GM06990 (cell line): ENCODE results near the gene IL1RAP.

ENCODE experiments used
- DNase-seq: peaks from one replicate; pipeline ENCODE4 v3.0.0-alpha.2; 2011; ENCODE audit not compliant: insufficient read length; ENCODE audit errors: extremely low read depth
- H3K27me3 ChIP-seq: replicated peaks from 2 replicates; pipeline ENCODE4 v1.6.0; 2011; ENCODE audit warnings: low read length; ENCODE audit not compliant: control insufficient read depth, insufficient read depth
- H3K36me3 ChIP-seq: 2 replicates; pipeline ENCODE4 v1.5.1; 2011; ENCODE audit warnings: low read length; ENCODE audit not compliant: control insufficient read depth, insufficient read depth
- H3K4me3 ChIP-seq: replicated peaks from 2 replicates; pipeline ENCODE4 v1.5.1; 2011; ENCODE audit warnings: low read depth, mild to moderate bottlenecking, control low read depth, low read length
- TF ChIP-seq, protein P1 (sequence below): IDR thresholded peaks from 2 replicates; pipeline ENCODE4 v1.5.1; 2011; ENCODE audit warnings: low read length, control low read depth, mild to moderate bottlenecking, inconsistent platforms; ENCODE audit not compliant: insufficient read depth, poor library complexity, severe bottlenecking

The IL1RAP gene

DNA sequence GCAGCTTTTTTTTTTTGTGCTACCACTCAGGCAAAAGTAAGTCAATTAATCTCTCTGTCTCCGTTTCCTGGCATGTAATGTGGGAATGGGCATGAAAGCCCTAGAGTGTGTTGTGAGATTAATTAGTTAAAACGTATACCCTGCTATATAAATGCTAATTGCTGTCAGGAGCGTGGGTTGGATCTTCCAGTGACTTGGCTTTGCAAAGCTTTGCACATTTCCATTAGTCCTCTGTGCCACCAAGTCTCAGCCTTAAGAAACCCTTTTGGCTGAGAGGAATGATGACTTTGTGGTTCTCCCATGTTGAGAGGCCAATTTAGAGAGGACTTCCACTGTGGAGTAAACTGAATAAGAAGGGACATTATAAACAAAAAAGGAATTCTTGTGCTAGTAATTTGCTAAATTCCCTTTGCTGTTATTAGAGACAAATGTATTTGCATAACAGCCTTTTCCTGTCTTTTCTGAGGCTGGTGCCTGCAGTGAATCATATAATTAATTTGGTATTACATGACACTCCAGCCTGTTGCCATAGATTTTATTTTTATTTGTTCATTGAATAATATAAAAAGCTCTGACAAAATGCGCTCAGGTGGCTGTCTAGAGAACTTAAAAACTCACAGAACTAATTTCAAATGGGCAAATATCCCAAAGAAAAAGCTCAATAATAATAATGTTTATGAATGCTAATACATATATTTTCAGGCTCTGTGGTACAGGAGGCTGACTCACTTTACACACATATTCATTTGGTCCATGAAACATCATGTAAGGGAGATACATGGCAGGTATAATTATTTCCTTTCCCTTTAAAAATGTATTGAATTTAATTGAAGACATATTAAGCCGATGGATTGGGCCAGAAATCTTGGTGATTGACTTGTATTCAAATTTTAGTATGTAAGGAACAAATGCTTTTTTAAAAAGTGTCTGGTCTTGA, 82.7 kb downstream of the IL1RAP start:
- Histone ChIP-seq H3K36me3 (no peaks in the 10 kb centered on the region), H3K4me3 (no peak overlapping the region), H3K27me3 (no peaks in the 10 kb centered on the region)
- no peak for DNase-seq
- TF ChIP-seq, protein P1, sequence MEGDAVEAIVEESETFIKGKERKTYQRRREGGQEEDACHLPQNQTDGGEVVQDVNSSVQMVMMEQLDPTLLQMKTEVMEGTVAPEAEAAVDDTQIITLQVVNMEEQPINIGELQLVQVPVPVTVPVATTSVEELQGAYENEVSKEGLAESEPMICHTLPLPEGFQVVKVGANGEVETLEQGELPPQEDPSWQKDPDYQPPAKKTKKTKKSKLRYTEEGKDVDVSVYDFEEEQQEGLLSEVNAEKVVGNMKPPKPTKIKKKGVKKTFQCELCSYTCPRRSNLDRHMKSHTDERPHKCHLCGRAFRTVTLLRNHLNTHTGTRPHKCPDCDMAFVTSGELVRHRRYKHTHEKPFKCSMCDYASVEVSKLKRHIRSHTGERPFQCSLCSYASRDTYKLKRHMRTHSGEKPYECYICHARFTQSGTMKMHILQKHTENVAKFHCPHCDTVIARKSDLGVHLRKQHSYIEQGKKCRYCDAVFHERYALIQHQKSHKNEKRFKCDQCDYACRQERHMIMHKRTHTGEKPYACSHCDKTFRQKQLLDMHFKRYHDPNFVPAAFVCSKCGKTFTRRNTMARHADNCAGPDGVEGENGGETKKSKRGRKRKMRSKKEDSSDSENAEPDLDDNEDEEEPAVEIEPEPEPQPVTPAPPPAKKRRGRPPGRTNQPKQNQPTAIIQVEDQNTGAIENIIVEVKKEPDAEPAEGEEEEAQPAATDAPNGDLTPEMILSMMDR: no peak

DNA sequence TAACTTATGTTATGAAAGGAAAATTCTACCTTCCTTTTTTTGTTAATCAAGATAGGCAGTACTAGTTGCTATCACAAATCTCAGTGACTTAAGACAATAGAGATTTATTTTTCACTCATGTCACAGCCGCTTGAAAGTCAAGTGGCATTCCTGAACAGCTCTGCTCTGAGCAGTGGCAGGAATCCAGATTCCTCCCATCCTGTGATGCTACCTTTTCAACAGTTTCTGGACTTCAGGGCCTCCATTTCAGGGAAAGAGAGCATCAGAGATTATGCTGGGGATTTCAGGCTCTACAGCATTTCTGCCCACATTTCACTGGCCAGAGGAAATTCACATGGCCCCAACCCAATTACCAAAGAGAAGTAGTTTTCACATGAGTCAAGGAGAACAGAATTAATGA, 83.4 kb downstream of the IL1RAP start:
- TF ChIP-seq, protein P1: no peak
- H3K36me3 ChIP-seq: no peaks in the 10 kb centered on the region
- no peak overlapping the region for H3K4me3 ChIP-seq
- no peaks in the 10 kb centered on the region for H3K27me3 ChIP-seq
- DNase-seq: no peak

DNA sequence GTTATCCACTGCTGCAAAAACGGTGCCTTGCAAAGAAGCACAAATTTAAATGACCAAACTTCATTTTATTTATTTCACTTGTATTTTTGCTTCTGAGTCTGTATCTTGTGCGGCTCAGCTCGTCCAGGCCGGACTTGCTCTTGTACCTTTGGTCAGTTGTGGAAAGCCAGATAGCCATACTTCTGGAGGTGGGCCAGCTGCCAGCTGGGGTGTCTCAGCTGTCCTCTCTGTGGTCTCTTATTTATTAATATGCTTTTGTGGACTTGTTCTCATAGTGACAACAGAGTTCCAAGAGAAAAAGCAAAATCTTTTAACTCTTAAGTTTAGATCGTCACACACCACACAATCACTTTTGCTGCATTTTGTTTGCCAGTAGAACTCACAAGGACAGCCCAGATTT, 87.7 kb downstream of the IL1RAP start:
- no peaks in the 10 kb centered on the region for H3K36me3 ChIP-seq
- DNase-seq: no peak
- no peaks in the 10 kb centered on the region for H3K27me3 ChIP-seq
- H3K4me3 ChIP-seq: no peak overlapping the region
- TF ChIP-seq, protein P1: no peak

DNA sequence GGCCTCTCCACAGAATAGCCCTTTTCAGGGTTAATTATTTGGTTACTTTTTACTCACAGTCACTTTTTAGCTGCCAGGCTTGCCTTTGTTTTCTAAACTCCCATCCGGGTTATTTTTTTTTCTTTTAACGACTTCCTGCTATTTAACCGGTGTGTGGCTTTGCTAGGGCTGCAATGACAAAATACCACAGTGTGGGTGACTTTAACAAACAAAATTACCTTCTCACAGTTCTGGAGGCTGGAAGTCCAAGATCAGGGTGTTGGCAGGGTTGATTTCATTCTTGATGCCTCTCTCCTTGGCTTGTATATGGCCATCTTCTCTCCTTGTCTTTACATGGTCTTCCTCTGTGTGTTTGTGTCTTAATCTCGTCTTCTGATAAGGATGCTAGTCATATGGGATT, 91.5 kb downstream of the IL1RAP start:
- TF ChIP-seq, protein P1: no peak
- no peaks in the 10 kb centered on the region for H3K27me3 ChIP-seq
- no peak for DNase-seq
- no peak overlapping the region for H3K4me3 ChIP-seq
- H3K36me3 ChIP-seq: no peaks in the 10 kb centered on the region

DNA sequence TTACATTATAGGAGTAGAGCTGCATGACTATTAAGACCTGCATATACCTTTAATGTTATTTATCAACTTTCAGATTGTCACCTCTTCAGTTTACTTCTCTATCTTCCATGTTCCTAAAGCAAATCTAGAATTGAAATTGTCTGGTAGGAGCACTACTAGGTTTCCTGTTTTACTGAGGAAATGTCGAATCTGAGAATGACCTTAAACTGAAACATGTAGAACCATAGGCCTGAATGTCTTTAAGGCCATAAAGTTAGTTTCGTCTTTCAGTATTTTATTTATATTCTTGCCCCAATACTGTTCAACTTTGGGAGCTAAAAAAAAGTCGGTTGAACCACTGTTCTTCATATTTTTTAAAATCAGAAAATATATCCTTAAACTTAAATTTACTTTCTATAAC, 92.7 kb downstream of the IL1RAP start:
- H3K4me3 ChIP-seq: no peak overlapping the region
- DNase-seq: no peak
- no peaks in the 10 kb centered on the region for H3K36me3 ChIP-seq
- TF ChIP-seq, protein P1: no peak
- H3K27me3 ChIP-seq: no peaks in the 10 kb centered on the region
